Measurements from ENCODE around the gene METTL24. TPM values are rescaled to one million over a fixed set of nuclear protein-coding genes. Genes with fewer than 3 reads are reported as not detected.

METTL24 gene
- total and polyA plus RNA-seq, 2 experiments from 2014 or later = not detected

DNA sequence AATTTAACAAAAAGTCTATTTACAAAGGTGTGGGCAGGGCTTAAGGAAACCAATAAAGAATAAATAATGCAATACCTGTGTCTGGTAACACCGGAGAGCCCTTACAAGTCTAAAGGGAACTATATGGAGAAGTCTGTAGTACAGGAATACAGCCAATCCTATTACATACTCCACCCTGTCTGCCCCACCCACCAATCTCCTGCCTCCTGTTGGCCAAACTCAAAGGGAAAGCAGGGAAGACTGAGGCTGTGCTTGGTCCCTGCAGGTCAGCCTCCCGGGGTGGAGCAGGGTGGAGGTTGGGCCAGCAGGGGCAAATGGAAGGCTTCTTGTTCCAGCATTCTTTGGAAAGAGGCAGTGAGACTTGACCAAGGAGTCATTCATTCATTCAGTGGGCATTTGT is 31.5 kb downstream of the METTL24 start:
- Histone ChIP-seq H3K4me1 (ENCODE audit: insufficient read depth) (peaks cover 31% of the 10 kb centered on the region), H3K27me3 (replicated peaks; ENCODE audit: insufficient read depth) (no peaks in the 10 kb centered on the region), H3K27ac (no peak overlapping the region), H3K9me2 (ENCODE audit: insufficient read depth) (no peaks in the 10 kb centered on the region), H4K20me1 (ENCODE audit: insufficient read depth) (no peaks in the 10 kb centered on the region), H3F3A (ENCODE audit: insufficient read depth) (peaks cover 20% of the 10 kb centered on the region), H3K36me3 (ENCODE audit: low read depth) (no peaks in the 10 kb centered on the region), H3K79me2 (ENCODE audit: insufficient read depth) (no peaks in the 10 kb centered on the region), H3K9me3 (ENCODE audit: low read depth) (no peaks in the 10 kb centered on the region), H3K9ac (no peak overlapping the region), H2AFZ (no peak overlapping the region), H3K4me3 (no peak overlapping the region), H3K4me2 (ENCODE audit: unreplicated experiment) (no peak overlapping the region)
- no peak for DNase-seq
- no peak for TF ChIP-seq EZH2phosphoT487 (IDR thresholded peaks at IDR 0.05; ENCODE audit: insufficient read depth, low read depth)
- in situ Hi-C loops (cut with MboI) = no loop called here
- 85 to 94% methylated on average over 2 of the region's 2 CpGs for WGBS, 2 experiments (ENCODE audit: low coverage in 1 of 2, low lambda C conversion rate in 2 of 2, missing lambda C conversion rate in 2 of 2)

- WGBS, 2 experiments (ENCODE audit: low coverage in 1 of 2, low lambda C conversion rate in 2 of 2, missing lambda C conversion rate in 2 of 2) = 90 to 93% methylated on average over 3 of the region's 3 CpGs
- H3K4me3 ChIP-seq = no peak overlapping the region
- no peaks in the 10 kb centered on the region for H3K27me3 ChIP-seq (replicated peaks; ENCODE audit: insufficient read depth)
- H2AFZ ChIP-seq = no peak overlapping the region
- no peak overlapping the region for H3K4me2 ChIP-seq (ENCODE audit: unreplicated experiment)
- H3K4me1 ChIP-seq (ENCODE audit: insufficient read depth) = peaks cover 27% of the 10 kb centered on the region
- no peaks in the 10 kb centered on the region for H3K9me3 ChIP-seq (ENCODE audit: low read depth)
- no peak overlapping the region for H3K9ac ChIP-seq
- no peaks in the 10 kb centered on the region for H4K20me1 ChIP-seq (ENCODE audit: insufficient read depth)
- H3K79me2 ChIP-seq (ENCODE audit: insufficient read depth) = no peaks in the 10 kb centered on the region
- TF ChIP-seq EZH2 (IDR thresholded peaks at IDR 0.05; ENCODE audit: insufficient read depth, poor library complexity, severe bottlenecking) (no peak), EZH2phosphoT487 (IDR thresholded peaks at IDR 0.05; ENCODE audit: insufficient read depth, low read depth) (no peak)
- no peaks in the 10 kb centered on the region for H3K9me2 ChIP-seq (ENCODE audit: insufficient read depth)
- peaks cover 20% of the 10 kb centered on the region for H3F3A ChIP-seq (ENCODE audit: insufficient read depth)
- DNase-seq = no peak
- H3K36me3 ChIP-seq (ENCODE audit: low read depth) = no peaks in the 10 kb centered on the region
- in situ Hi-C loops (cut with MboI) = no loop called here
- no peak overlapping the region for H3K27ac ChIP-seq
Measured at GRCh38 chr6:110326057-110326456, 32.1 kb downstream of the METTL24 start.

- Histone ChIP-seq H3K9me2 (ENCODE audit: insufficient read depth) (no peaks in the 10 kb centered on the region), H3F3A (ENCODE audit: insufficient read depth) (peaks cover 20% of the 10 kb centered on the region), H3K4me3 (no peak overlapping the region), H2AFZ (peak overlapping the region; percentile 40; the same call in 1 of the 2 replicates), H3K4me1 (ENCODE audit: insufficient read depth) (peaks cover 26% of the 10 kb centered on the region), H3K27ac (no peak overlapping the region), H4K20me1 (ENCODE audit: insufficient read depth) (no peaks in the 10 kb centered on the region), H3K9ac (no peak overlapping the region), H3K9me3 (ENCODE audit: low read depth) (no peaks in the 10 kb centered on the region), H3K27me3 (replicated peaks; ENCODE audit: insufficient read depth) (no peaks in the 10 kb centered on the region), H3K36me3 (ENCODE audit: low read depth) (no peaks in the 10 kb centered on the region), H3K79me2 (ENCODE audit: insufficient read depth) (no peaks in the 10 kb centered on the region), H3K4me2 (ENCODE audit: unreplicated experiment) (no peak overlapping the region)
- TF ChIP-seq EZH2 (IDR thresholded peaks at IDR 0.05; ENCODE audit: insufficient read depth, poor library complexity, severe bottlenecking) (no peak), EZH2phosphoT487 (IDR thresholded peaks at IDR 0.05; ENCODE audit: insufficient read depth, low read depth) (no peak)
- DNase-seq = peak; percentile 43
- in situ Hi-C loops (cut with MboI) = no loop called here
Measured at GRCh38 chr6:110325197-110325596, 33.0 kb downstream of the METTL24 start.

- no peak overlapping the region for H3K27ac ChIP-seq
Measured at GRCh38 chr6:110324548-110324947, 33.6 kb downstream of the METTL24 start.

DNA sequence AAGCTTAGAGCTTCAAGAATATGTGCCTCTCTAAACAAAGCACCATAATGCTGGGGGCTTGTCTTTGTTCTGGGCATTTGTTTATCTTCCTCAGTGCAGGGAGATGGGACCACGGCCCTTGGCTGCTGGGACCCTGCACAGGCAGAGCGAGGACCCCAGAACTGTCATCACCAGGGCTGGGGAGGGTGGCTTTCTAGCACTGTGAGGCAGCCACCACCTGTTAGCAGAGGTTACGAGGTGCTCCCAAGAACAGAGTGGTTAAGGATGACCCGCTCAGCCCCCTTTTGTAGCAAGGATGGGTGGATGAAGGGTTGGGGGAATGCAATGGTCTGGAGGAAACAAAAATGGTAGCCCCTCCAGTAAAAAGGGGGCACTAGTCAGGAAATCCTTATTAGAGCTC is 34.9 kb downstream of the METTL24 start:
- Histone ChIP-seq H3K9me3 (ENCODE audit: low read depth) (no peaks in the 10 kb centered on the region), H3K79me2 (ENCODE audit: insufficient read depth) (no peaks in the 10 kb centered on the region), H3K9me2 (ENCODE audit: insufficient read depth) (no peaks in the 10 kb centered on the region), H2AFZ (no peak overlapping the region), H3K4me3 (no peak overlapping the region), H3K9ac (no peak overlapping the region), H3K27ac (no peak overlapping the region), H3F3A (ENCODE audit: insufficient read depth) (peaks cover 7% of the 10 kb centered on the region), H3K27me3 (replicated peaks; ENCODE audit: insufficient read depth) (no peaks in the 10 kb centered on the region), H3K36me3 (ENCODE audit: low read depth) (no peaks in the 10 kb centered on the region), H3K4me1 (ENCODE audit: insufficient read depth) (peaks cover 6% of the 10 kb centered on the region), H4K20me1 (ENCODE audit: insufficient read depth) (no peaks in the 10 kb centered on the region), H3K4me2 (ENCODE audit: unreplicated experiment) (no peak overlapping the region)
- in situ Hi-C loops (cut with MboI) = no loop called here
- DNase-seq = no peak
- 81 to 82% methylated on average over 4 of the region's 4 CpGs for WGBS, 2 experiments (ENCODE audit: low coverage in 1 of 2, low lambda C conversion rate in 2 of 2, missing lambda C conversion rate in 2 of 2)
- TF ChIP-seq EZH2 (IDR thresholded peaks at IDR 0.05; ENCODE audit: insufficient read depth, poor library complexity, severe bottlenecking) = no peak
- no peak for TF ChIP-seq EZH2phosphoT487 (IDR thresholded peaks at IDR 0.05; ENCODE audit: insufficient read depth, low read depth)

More at GRCh38 chr6:110324548-110324947, 33.6 kb downstream of the METTL24 start:
- peak overlapping the region; percentile 40; the same call in 1 of the 2 replicates for H2AFZ ChIP-seq
- no peaks in the 10 kb centered on the region for H3K36me3 ChIP-seq (ENCODE audit: low read depth)
- H3F3A ChIP-seq (ENCODE audit: insufficient read depth) = peaks cover 17% of the 10 kb centered on the region
- TF ChIP-seq EZH2phosphoT487 (IDR thresholded peaks at IDR 0.05; ENCODE audit: insufficient read depth, low read depth) (no peak), EZH2 (IDR thresholded peaks at IDR 0.05; ENCODE audit: insufficient read depth, poor library complexity, severe bottlenecking) (no peak)
- no peaks in the 10 kb centered on the region for H3K27me3 ChIP-seq (replicated peaks; ENCODE audit: insufficient read depth)
- H3K4me1 ChIP-seq (ENCODE audit: insufficient read depth) = peaks cover 19% of the 10 kb centered on the region
- DNase-seq = no peak
- no peak overlapping the region for H3K9ac ChIP-seq
- H3K9me2 ChIP-seq (ENCODE audit: insufficient read depth) = no peaks in the 10 kb centered on the region
- 14 to 16% methylated on average over 3 of the region's 3 CpGs for WGBS, 2 experiments (ENCODE audit: low coverage in 1 of 2, low lambda C conversion rate in 2 of 2, missing lambda C conversion rate in 2 of 2)
- no peak overlapping the region for H3K4me3 ChIP-seq
- H3K4me2 ChIP-seq (ENCODE audit: unreplicated experiment) = no peak overlapping the region
- H3K9me3 ChIP-seq (ENCODE audit: low read depth) = no peaks in the 10 kb centered on the region
- H4K20me1 ChIP-seq (ENCODE audit: insufficient read depth) = no peaks in the 10 kb centered on the region
- in situ Hi-C loops (cut with MboI) = no loop called here
- H3K79me2 ChIP-seq (ENCODE audit: insufficient read depth) = no peaks in the 10 kb centered on the region
